Spleen (tissue), 11 donors: Measurements from ENCODE around the gene GNB1. TPM values are rescaled to one million over a fixed set of nuclear protein-coding genes. Genes with fewer than 3 reads are reported as not detected.

Experiments used
- DNase-seq: peaks from one replicate; pipeline ENCODE4 v3.0.0-alpha.2; 2020
- H3K27ac ChIP-seq, 8 donors: fragments of 200-600 bp; sonication (generic) in 7 of 8; 1 replicate in 4 of 8; 2 replicates in 4 of 8; pipeline versions ENCODE4 v1.5.0 to v1.8.0; 2016 to 2021; ENCODE audit warnings: inconsistent platforms in 4 of 8, mild to moderate bottlenecking in 4 of 8, moderate library complexity in 1 of 8
- H3K27me3 ChIP-seq, 7 donors: fragments of 200-600 bp; sonication (generic) in 6 of 7; replicated peaks in 1 of 7; 1 replicate in 4 of 7; 2 replicates in 3 of 7; pipeline versions ENCODE4 v1.5.0 to v1.8.0; 2016 to 2021; ENCODE audit warnings: inconsistent platforms in 3 of 7, mild to moderate bottlenecking in 1 of 7
- H3K36me3 ChIP-seq, 6 donors: fragments of 200-600 bp; sonication (generic) in 5 of 6; 1 replicate in 4 of 6; 2 replicates in 2 of 6; pipeline versions ENCODE4 v1.5.0 to v1.8.0; 2016 to 2021; ENCODE audit warnings: inconsistent platforms in 2 of 6
- H3K4me1 ChIP-seq, 6 donors: fragments of 200-600 bp; sonication (generic) in 5 of 6; 1 replicate in 3 of 6; 2 replicates in 3 of 6; pipeline versions ENCODE4 v1.5.0 to v1.8.0; 2016 to 2021; ENCODE audit warnings: inconsistent platforms in 3 of 6
- H3K4me3 ChIP-seq, 8 donors: fragments of 200-600 bp; sonication (generic) in 7 of 8; 1 replicate in 4 of 8; 2 replicates in 4 of 8; pipeline versions ENCODE4 v1.5.0 to v1.8.0; 2016 to 2021; ENCODE audit warnings: inconsistent platforms in 4 of 8, mild to moderate bottlenecking in 4 of 8, moderate library complexity in 2 of 8
- H3K9me3 ChIP-seq, 8 donors: fragments of 200-600 bp; sonication (generic) in 7 of 8; 1 replicate in 4 of 8; 2 replicates in 4 of 8; pipeline versions ENCODE4 v1.5.0 to v1.8.0; 2016 to 2021; ENCODE audit warnings: inconsistent platforms in 4 of 8
- POLR2A ChIP-seq, 3 donors: fragments of 450-650 bp; IDR thresholded peaks; one replicate each; pipeline ENCODE4 v1.5.1; 2017; ENCODE audit warnings: antibody characterized with exemption in 3 of 3, mild to moderate bottlenecking in 1 of 3
- POLR2AphosphoS5 ChIP-seq, 3 donors: sonication (generic); formaldehyde crosslinking; IDR thresholded peaks; one replicate each; pipeline ENCODE4 v1.5.1; 2017; ENCODE audit warnings: antibody characterized with exemption in 3 of 3
- WGBS, 5 donors: extraction: QIAGEN DNeasy Blood & Tissue Kit in 3 of 5; methylation state at CpG; one replicate each; pipeline versions ENCODE4 v1.1.5 to v1.1.7; 2013 to 2018; 5-methylcytosine and 5-hydroxymethylcytosine counted together
- intact Hi-C: fragments of 100-400 bp; cut with DNase I; formaldehyde crosslinking; loops from one replicate; pipeline ENCODE4 v1.15.0; 2023; ENCODE audit warnings: low total_unique reads
- polyA plus RNA-seq, 3 donors: library from polyadenylated mRNA; stranded (reverse); fragments of 200-250 nt; gene quantifications; one replicate each; pipeline ENCODE4 v1.2.1, GENCODE V29; 2013
- total RNA-seq, 7 donors: library from RNA; depleted of rRNA in 3 of 7; stranded (reverse); fragments of >200 nt in 3 of 7; fragmentation: NEBNext Ultra II Directional in 4 of 7; extraction: Animal tissue kit (Norgen Biotek cat#: 25700) in 4 of 7; gene quantifications; one replicate each; pipeline versions ENCODE4 v1.1.0 to v1.2.1, GENCODE V29; 2016 to 2021
- TF ChIP-seq, protein P1 (sequence below), 11 experiments: fragments of 200-600 bp in 7 of 11; fragments of 450-650 bp in 4 of 11; sonication (generic) in 4 of 11; IDR thresholded peaks in 8 of 11; conservative IDR thresholded peaks in 3 of 11; 1 replicate in 7 of 11; 2 replicates in 4 of 11; pipeline versions ENCODE4 v1.4.0 to v1.8.0; 2016 to 2021; ENCODE audit warnings: antibody characterized with exemption in 11 of 11, inconsistent platforms in 4 of 11, mild to moderate bottlenecking in 1 of 11
- donor health status: healthy with polysubstance abuse.
- donor health status: DM: no; HTN: no; CAD: no; lungs with moderate emphysema.
- donor health status: DM: no; HTN: no; CAD: no.
- donor health status: Bipolar disorder and iron deficiency.
- donor health status: healthy.
- donor health status: DM: no; HTN: no; CAD: no.
- donor health status: DM: yes; HTN: yes; CAD: no.

The GNB1 gene
- total and polyA plus RNA-seq, 10 donors, result 76.0 to 304 (median 214) TPM

DNA sequence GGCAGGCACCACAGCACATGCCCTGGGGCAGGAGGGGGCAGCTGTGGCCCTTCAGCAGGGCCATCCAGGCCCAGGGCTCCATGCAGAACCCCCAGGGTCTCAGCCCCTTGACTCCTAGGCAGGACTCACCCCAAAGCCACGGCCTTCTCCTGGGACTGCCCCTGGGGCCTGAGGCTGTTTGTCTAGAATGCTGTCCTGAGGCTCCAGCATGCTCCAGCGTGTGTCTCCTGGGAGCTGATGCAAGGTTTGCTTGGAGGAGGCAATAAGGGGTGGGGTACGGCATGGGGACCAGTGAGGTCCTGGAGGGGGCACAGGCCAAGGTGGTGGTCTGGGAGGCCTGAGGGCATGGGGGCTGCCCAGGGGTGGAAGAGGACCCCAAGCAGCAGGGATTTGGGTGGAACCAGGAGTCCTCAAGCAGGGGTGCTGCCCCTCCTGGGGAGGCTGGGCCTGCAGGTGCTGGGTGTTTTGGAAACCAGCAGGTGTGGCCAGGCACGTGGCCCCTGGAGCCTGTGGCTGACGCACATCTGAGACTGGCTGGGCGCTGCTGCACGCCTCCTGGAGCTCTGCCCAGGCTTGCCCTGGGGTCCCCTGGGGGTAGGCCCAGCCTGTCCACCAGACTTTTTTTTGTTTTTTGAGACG lies 16.3 kb upstream of the GNB1 start:
- Histone ChIP-seq H3K27me3 (no peaks in the 10 kb centered on the region), H3K27ac (peak overlapping the region in 3 of 8 donors; percentile 8 to 31 (median 22))
- DNase-seq, result peak; percentile 84

DNA sequence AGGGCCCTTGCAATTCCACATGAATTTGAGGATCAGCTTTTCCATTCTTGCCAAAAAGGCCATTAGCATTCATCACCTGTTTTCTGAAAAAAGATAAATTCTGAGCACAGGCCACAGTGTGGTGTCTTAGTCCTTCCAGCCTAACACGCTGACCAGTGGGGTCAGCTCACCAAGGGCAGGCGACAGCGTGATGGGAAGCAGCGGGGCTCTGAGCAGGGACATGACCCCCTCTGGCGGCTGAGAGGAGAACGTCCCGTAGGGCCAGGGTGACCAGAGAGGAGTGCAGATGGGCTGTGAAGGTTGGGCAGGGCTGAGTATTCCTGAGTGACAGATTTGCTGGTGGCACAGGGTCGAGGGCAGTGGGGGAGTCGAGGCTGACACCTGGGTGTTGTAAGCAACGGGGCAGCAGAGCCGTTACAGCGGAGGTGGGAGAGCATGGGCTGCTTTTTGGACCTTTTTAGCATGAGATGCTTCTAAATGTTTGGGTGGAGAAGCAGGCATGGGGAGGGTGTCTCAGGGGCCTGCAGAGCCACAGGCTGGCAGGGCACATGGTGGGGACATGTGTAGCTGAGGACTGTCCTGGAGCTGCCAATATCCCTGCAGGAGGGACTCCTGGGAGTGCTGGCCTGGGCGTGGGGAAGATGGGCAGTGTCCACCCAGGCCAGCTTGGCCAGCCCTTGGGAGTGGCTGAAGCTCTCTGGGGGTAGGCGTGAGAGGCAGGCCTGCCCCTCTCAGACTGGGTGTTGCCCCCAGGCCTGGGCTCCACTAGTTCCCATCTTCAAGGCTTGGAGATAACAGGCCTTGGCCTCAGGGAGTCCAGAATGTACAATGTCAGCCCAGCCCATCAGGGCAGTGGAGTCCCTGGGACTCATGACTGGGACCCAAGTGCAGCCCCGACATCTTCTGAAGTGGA lies 15.6 kb upstream of the GNB1 start:
- Histone ChIP-seq H3K4me1 (peaks cover 11 to 45% (median 36%) of the 10 kb centered on the region in 6 donors), H3K27me3 (no peaks in the 10 kb centered on the region), H3K36me3 (no peaks in the 10 kb centered on the region), H3K9me3 (no peaks in the 10 kb centered on the region), H3K4me3 (no peak overlapping the region), H3K27ac (peak overlapping the region in 4 of 8 donors; percentile 8 to 31 (median 26))
- peak; percentile 95 for DNase-seq
- intact Hi-C loops, result no loop called here
- TF ChIP-seq POLR2A (IDR thresholded peaks at IDR 0.05) (no peak), POLR2AphosphoS5 (IDR thresholded peaks at IDR 0.05) (peak; percentile 85 to 86 (median 85))
- TF ChIP-seq, protein P1, sequence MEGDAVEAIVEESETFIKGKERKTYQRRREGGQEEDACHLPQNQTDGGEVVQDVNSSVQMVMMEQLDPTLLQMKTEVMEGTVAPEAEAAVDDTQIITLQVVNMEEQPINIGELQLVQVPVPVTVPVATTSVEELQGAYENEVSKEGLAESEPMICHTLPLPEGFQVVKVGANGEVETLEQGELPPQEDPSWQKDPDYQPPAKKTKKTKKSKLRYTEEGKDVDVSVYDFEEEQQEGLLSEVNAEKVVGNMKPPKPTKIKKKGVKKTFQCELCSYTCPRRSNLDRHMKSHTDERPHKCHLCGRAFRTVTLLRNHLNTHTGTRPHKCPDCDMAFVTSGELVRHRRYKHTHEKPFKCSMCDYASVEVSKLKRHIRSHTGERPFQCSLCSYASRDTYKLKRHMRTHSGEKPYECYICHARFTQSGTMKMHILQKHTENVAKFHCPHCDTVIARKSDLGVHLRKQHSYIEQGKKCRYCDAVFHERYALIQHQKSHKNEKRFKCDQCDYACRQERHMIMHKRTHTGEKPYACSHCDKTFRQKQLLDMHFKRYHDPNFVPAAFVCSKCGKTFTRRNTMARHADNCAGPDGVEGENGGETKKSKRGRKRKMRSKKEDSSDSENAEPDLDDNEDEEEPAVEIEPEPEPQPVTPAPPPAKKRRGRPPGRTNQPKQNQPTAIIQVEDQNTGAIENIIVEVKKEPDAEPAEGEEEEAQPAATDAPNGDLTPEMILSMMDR (IDR thresholded peaks at IDR 0.05 in 8 of 11, conservative IDR thresholded peaks at IDR 0.05 in 3 of 11), result peak; percentile 86 to 98 (median 96)
- WGBS, 5 donors, result 22 to 28% (median 25%) methylated on average over 14 to 15 of the region's 15 CpGs

More for the DNA sequence above, 16.3 kb upstream of the GNB1 start:
- no peak overlapping the region for H3K4me3 ChIP-seq
- TF ChIP-seq, protein P1 (IDR thresholded peaks at IDR 0.05 in 8 of 11, conservative IDR thresholded peaks at IDR 0.05 in 3 of 11), result no peak
- 55 to 76% (median 70%) methylated on average over 6 to 8 of the region's 8 CpGs for WGBS, 5 donors
- peaks cover 11 to 42% (median 36%) of the 10 kb centered on the region in 6 donors for H3K4me1 ChIP-seq
- H3K9me3 ChIP-seq, result no peaks in the 10 kb centered on the region
- intact Hi-C loops, result no loop called here
- H3K36me3 ChIP-seq, result no peaks in the 10 kb centered on the region

DNA sequence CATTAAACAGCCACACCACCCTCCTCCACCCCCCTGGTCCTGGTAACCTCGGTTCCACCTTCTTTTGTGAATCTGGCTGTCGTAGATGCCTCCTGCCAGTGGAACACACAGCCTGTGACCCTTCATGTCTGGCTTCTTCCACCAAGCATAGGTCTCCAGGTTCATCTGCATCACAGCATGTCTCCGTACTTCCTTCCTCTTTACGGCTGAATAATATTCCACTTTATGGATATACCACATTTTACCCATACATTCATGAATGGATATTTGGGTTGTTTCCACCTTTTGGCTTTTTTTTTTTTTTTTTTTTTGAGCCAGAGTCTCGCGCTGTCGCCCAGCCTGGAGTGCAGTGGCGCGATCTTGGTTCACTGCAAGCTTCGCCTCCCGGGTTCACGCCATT lies 12.3 kb upstream of the GNB1 start:
- Histone ChIP-seq H3K9me3 (no peaks in the 10 kb centered on the region), H3K4me3 (no peak overlapping the region), H3K27me3 (no peaks in the 10 kb centered on the region), H3K27ac (no peak overlapping the region), H3K36me3 (no peaks in the 10 kb centered on the region), H3K4me1 (peaks cover 7 to 47% (median 30%) of the 10 kb centered on the region in 6 donors)
- intact Hi-C loops, result no loop called here
- no peak for DNase-seq
- WGBS, 5 donors, result 91 to 99% (median 96%) methylated on average over 12 of the region's 12 CpGs
- TF ChIP-seq, protein P1 (IDR thresholded peaks at IDR 0.05 in 8 of 11, conservative IDR thresholded peaks at IDR 0.05 in 3 of 11), result no peak
- no peak for TF ChIP-seq POLR2AphosphoS5 (IDR thresholded peaks at IDR 0.05)
- no peak for TF ChIP-seq POLR2A (IDR thresholded peaks at IDR 0.05)
